Measurements from ENCODE around the gene GDPD4.

GDPD4 gene

GRCh38 chr11:77206264-77207018 lies 95.0 kb downstream of the GDPD4 start:
- no peak for DNase-seq

GRCh38 chr11:77205467-77206263 lies 95.8 kb downstream of the GDPD4 start:
- DNase-seq = no peak

- DNase-seq = no peak
Measured at GRCh38 chr11:77204754-77205466, 96.6 kb downstream of the GDPD4 start.

- DNase-seq = no peak
Measured at GRCh38 chr11:77203901-77204753, 97.4 kb downstream of the GDPD4 start.

GRCh38 chr11:77202941-77203900 lies 98.3 kb downstream of the GDPD4 start:
- DNase-seq = no peak

GRCh38 chr11:77201991-77202841 lies 99.3 kb downstream of the GDPD4 start:
- DNase-seq = no peak

- DNase-seq = no peak
Measured at GRCh38 chr11:77201370-77201769, 100.1 kb downstream of the GDPD4 start.

GRCh38 chr11:77200351-77201268 lies 100.9 kb downstream of the GDPD4 start:
- no peak for DNase-seq

- no peak for DNase-seq
Measured at GRCh38 chr11:77199137-77199745, 102.2 kb downstream of the GDPD4 start.

- DNase-seq = no peak
Measured at GRCh38 chr11:77198440-77198849, 103.0 kb downstream of the GDPD4 start.

GRCh38 chr11:77197626-77198320 lies 103.7 kb downstream of the GDPD4 start:
- no peak for DNase-seq

- no peak for DNase-seq
Measured at GRCh38 chr11:77196961-77197360, 104.5 kb downstream of the GDPD4 start.

GRCh38 chr11:77195071-77195755 lies 106.3 kb downstream of the GDPD4 start:
- DNase-seq = no peak

- DNase-seq = no peak
Measured at GRCh38 chr11:77193911-77194830, 107.3 kb downstream of the GDPD4 start.

- DNase-seq = no peak
Measured at GRCh38 chr11:77193167-77193566, 108.3 kb downstream of the GDPD4 start.
